GM04504 (cell line): ENCODE results near the gene CDH15.

Source experiments
- DNase-seq: peaks from one replicate; pipeline ENCODE4 v3.0.0-alpha.2; 2012; ENCODE audit warnings: low read depth

The CDH15 gene

GRCh38 chr16:89140981-89141883 is 30.3 kb upstream of the CDH15 start:
- DNase-seq: no peak

GRCh38 chr16:89141884-89142267 is 29.7 kb upstream of the CDH15 start:
- DNase-seq: no peak

- no peak for DNase-seq
Measured at GRCh38 chr16:89142474-89143195, 28.9 kb upstream of the CDH15 start.

- no peak for DNase-seq
Measured at GRCh38 chr16:89143201-89143741, 28.3 kb upstream of the CDH15 start.

GRCh38 chr16:89143911-89144675 is 27.5 kb upstream of the CDH15 start:
- DNase-seq: no peak

GRCh38 chr16:89144681-89145080 is 26.9 kb upstream of the CDH15 start:
- no peak for DNase-seq

- DNase-seq: no peak
Measured at GRCh38 chr16:89145406-89146161, 26.0 kb upstream of the CDH15 start.

GRCh38 chr16:89146211-89147005 is 25.1 kb upstream of the CDH15 start:
- DNase-seq: no peak

GRCh38 chr16:89147085-89147817 is 24.3 kb upstream of the CDH15 start:
- no peak for DNase-seq

- no peak for DNase-seq
Measured at GRCh38 chr16:89149386-89149785, 22.2 kb upstream of the CDH15 start.

GRCh38 chr16:89150090-89150835 is 21.3 kb upstream of the CDH15 start:
- DNase-seq: no peak

GRCh38 chr16:89150981-89151380 is 20.6 kb upstream of the CDH15 start:
- no peak for DNase-seq

GRCh38 chr16:89152831-89153700 is 18.5 kb upstream of the CDH15 start:
- DNase-seq: no peak

GRCh38 chr16:89153848-89154271 is 17.7 kb upstream of the CDH15 start:
- DNase-seq: no peak

- no peak for DNase-seq
Measured at GRCh38 chr16:89154390-89155183, 17.0 kb upstream of the CDH15 start.

- peak; percentile 71 for DNase-seq
Measured at GRCh38 chr16:89155184-89155679, 16.3 kb upstream of the CDH15 start.
